ENCODE data around the gene PIK3C2B. TPM values are rescaled to one million over a fixed set of nuclear protein-coding genes. Genes with fewer than 3 reads are reported as not detected.

The PIK3C2B gene
- total RNA-seq, 4 donors from 2014 or later = 70.7 to 162 (median 94.5) TPM

DNA sequence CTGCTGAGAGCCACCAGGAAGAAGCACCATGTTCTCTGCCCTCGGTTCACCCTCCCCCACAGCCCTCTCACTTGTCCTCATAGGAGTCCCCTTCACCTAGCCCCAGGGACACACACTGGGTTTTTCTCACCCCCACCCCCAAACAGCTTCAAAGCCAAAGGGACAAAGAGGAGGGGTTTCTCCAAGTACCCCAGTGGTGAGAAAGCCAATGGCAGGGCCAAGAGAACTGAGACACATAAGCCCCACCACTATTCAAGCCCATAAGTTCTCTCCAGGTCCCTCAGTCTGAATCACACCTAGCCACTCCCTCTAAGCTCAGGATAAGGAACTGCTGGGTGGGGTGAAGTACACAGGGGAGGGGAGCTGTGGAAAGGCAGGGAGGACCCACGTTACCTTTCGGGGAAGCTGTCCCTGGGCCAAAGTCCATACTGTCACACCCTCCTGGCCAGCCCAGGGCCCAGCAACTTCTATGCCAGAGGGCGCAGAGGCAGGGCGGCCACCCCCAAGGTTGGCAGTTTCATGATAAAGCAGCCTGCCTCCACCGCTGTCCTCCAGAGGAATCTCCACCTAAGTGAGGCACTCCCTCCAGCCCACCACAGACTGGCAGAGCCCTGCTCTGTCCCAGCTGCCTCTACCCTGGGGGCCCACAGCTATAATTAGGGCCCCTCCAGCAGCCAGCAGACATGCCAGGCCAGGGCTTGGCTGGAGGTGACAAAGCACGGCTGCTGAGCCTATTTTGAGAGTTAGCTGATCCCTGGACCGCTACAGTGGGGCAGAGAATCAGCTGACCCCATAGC lies 43.9 kb downstream of the PIK3C2B start:
- peaks cover 37% of the 10 kb centered on the region for H3K4me1 ChIP-seq
- no peaks in the 10 kb centered on the region for H3K9me3 ChIP-seq
- H3K27ac ChIP-seq = peak overlapping the region; percentile 53
- no peak for DNase-seq (ENCODE audit: low spot score in 2 of 2)
- peaks cover 69% of the 10 kb centered on the region for H3K36me3 ChIP-seq
- no peak overlapping the region for H3K4me3 ChIP-seq
- H3K27me3 ChIP-seq = no peaks in the 10 kb centered on the region
- TF ChIP-seq EP300 (IDR thresholded peaks at IDR 0.05) = no peak
- no peak for TF ChIP-seq POLR2A (IDR thresholded peaks at IDR 0.05)
- TF ChIP-seq CTCF (IDR thresholded peaks at IDR 0.05) = no peak
- no peak for TF ChIP-seq POLR2AphosphoS5 (IDR thresholded peaks at IDR 0.05)
- WGBS = 43% methylated on average over 6 of the region's 8 CpGs

- peaks cover 41% of the 10 kb centered on the region for H3K4me1 ChIP-seq
- TF ChIP-seq POLR2A (IDR thresholded peaks at IDR 0.05) (no peak), POLR2AphosphoS5 (IDR thresholded peaks at IDR 0.05) (no peak), EP300 (IDR thresholded peaks at IDR 0.05) (no peak), CTCF (IDR thresholded peaks at IDR 0.05) (no peak)
- no peaks in the 10 kb centered on the region for H3K27me3 ChIP-seq
- H3K36me3 ChIP-seq = peaks cover 60% of the 10 kb centered on the region
- H3K27ac ChIP-seq = peak overlapping the region; percentile 5
- WGBS = 93% methylated on average over 3 of the region's 8 CpGs
- H3K9me3 ChIP-seq = no peaks in the 10 kb centered on the region
- no peak for DNase-seq (ENCODE audit: low spot score in 2 of 2)
- H3K4me3 ChIP-seq = no peak overlapping the region
These were observed 44.8 kb downstream of the PIK3C2B start for GRCh38 chr1:204449678-204450280.

- Histone ChIP-seq H3K27me3 (no peaks in the 10 kb centered on the region), H3K4me3 (no peak overlapping the region), H3K9me3 (no peaks in the 10 kb centered on the region), H3K27ac (peak overlapping the region; percentile 5), H3K36me3 (peaks cover 56% of the 10 kb centered on the region), H3K4me1 (peaks cover 47% of the 10 kb centered on the region)
- no peak for TF ChIP-seq CTCF (IDR thresholded peaks at IDR 0.05)
- no peak for TF ChIP-seq POLR2A (IDR thresholded peaks at IDR 0.05)
- TF ChIP-seq POLR2AphosphoS5 (IDR thresholded peaks at IDR 0.05) = no peak
- no peak for TF ChIP-seq EP300 (IDR thresholded peaks at IDR 0.05)
- WGBS = 86% methylated on average over 6 of the region's 6 CpGs
- no peak for DNase-seq (ENCODE audit: low spot score in 2 of 2)
These were observed 45.5 kb downstream of the PIK3C2B start for GRCh38 chr1:204448991-204449677.

GRCh38 chr1:204448344-204448964 lies 46.2 kb downstream of the PIK3C2B start:
- Histone ChIP-seq H3K9me3 (no peaks in the 10 kb centered on the region), H3K27me3 (no peaks in the 10 kb centered on the region), H3K27ac (no peak overlapping the region), H3K36me3 (peaks cover 54% of the 10 kb centered on the region), H3K4me1 (peaks cover 54% of the 10 kb centered on the region), H3K4me3 (no peak overlapping the region)
- 63% methylated on average over 7 of the region's 7 CpGs for WGBS
- TF ChIP-seq EP300 (IDR thresholded peaks at IDR 0.05) (no peak), POLR2A (IDR thresholded peaks at IDR 0.05) (no peak), CTCF (IDR thresholded peaks at IDR 0.05) (no peak), POLR2AphosphoS5 (IDR thresholded peaks at IDR 0.05) (no peak)
- no peak for DNase-seq (ENCODE audit: low spot score in 2 of 2)

Data from suprapubic skin (tissue), 4 donors.